ENCODE measurements around the gene ST3GAL2. TPM values are rescaled to one million over a fixed set of nuclear protein-coding genes. Genes with fewer than 3 reads are reported as not detected.
"Not testable (repeated sequence)": the region's sequence is repeated elsewhere in the genome, so short reads cannot be mapped to it uniquely, and the experiment has no call there.

ST3GAL2 gene
- total and polyA plus RNA-seq, 9 donors = 6.2 to 49.7 (median 23.4) TPM

GRCh38 chr16:70342016-70342415 is 96.9 kb downstream of the ST3GAL2 start:
- peaks cover 5% of the 10 kb centered on the region for H3K4me1 ChIP-seq (ENCODE audit: insufficient read depth)
- TF ChIP-seq EP300 (IDR thresholded peaks at IDR 0.05) (no peak), POLR2A (IDR thresholded peaks at IDR 0.05) (no peak)
- TF ChIP-seq, protein P1, sequence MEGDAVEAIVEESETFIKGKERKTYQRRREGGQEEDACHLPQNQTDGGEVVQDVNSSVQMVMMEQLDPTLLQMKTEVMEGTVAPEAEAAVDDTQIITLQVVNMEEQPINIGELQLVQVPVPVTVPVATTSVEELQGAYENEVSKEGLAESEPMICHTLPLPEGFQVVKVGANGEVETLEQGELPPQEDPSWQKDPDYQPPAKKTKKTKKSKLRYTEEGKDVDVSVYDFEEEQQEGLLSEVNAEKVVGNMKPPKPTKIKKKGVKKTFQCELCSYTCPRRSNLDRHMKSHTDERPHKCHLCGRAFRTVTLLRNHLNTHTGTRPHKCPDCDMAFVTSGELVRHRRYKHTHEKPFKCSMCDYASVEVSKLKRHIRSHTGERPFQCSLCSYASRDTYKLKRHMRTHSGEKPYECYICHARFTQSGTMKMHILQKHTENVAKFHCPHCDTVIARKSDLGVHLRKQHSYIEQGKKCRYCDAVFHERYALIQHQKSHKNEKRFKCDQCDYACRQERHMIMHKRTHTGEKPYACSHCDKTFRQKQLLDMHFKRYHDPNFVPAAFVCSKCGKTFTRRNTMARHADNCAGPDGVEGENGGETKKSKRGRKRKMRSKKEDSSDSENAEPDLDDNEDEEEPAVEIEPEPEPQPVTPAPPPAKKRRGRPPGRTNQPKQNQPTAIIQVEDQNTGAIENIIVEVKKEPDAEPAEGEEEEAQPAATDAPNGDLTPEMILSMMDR (IDR thresholded peaks at IDR 0.05) = no peak
- intact Hi-C loops (cut with DNase I) = loop anchor here in 2 of 4 donors (10.0 kb wide), 2 partner anchors 47 to 303 kb away; partner anchors contain the start of genes DDX19B (in 2 of the 2) and IL34 (in 1 of the 2)
- H3K27me3 ChIP-seq = no peaks in the 10 kb centered on the region
- H3K27ac ChIP-seq = no peak overlapping the region
- no peaks in the 10 kb centered on the region for H3K9me3 ChIP-seq
- no peak overlapping the region for H3K4me3 ChIP-seq
- H3K36me3 ChIP-seq = no peaks in the 10 kb centered on the region
- WGBS, 3 donors = 53 to 70% (median 64%) methylated on average over 3 of the region's 3 CpGs
- DNase-seq = no peak

DNA sequence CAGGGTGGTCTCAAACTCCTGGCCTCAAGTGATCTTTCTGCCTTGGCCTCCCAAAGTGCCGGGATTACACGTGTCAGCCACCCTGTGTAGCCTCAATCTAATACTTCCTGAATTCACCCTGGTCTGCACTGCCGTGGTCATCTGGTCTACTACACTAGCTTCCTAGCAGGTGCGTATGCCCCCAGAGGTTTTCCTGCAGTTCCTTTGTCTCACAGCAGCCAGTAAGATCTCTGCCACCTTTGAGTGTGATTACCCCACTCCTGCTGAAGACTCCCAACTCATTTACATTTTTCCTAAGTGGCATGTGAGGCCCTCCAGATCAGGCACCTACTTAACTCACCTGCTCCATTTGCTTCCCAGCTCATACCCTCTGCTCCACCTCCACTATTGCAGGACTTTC is 97.3 kb downstream of the ST3GAL2 start:
- no peak overlapping the region for H3K4me3 ChIP-seq
- H3K27me3 ChIP-seq = no peaks in the 10 kb centered on the region
- peaks cover 5% of the 10 kb centered on the region for H3K4me1 ChIP-seq (ENCODE audit: insufficient read depth)
- no peak overlapping the region for H3K27ac ChIP-seq
- TF ChIP-seq EP300 (IDR thresholded peaks at IDR 0.05) = no peak
- TF ChIP-seq POLR2A (IDR thresholded peaks at IDR 0.05) = no peak
- TF ChIP-seq, protein P1 (IDR thresholded peaks at IDR 0.05) = no peak
- 76 to 84% (median 79%) methylated on average over 4 of the region's 4 CpGs for WGBS, 3 donors
- H3K9me3 ChIP-seq = no peaks in the 10 kb centered on the region
- intact Hi-C loops (cut with DNase I) = loop anchor here in 2 of 4 donors (10.0 kb wide), 2 partner anchors 47 to 303 kb away; partner anchors contain the start of genes DDX19B (in 2 of the 2) and IL34 (in 1 of the 2)
- DNase-seq = no peak
- no peaks in the 10 kb centered on the region for H3K36me3 ChIP-seq

GRCh38 chr16:70337814-70338213 is 101.1 kb downstream of the ST3GAL2 start:
- intact Hi-C loops (cut with DNase I) = no loop called here
- no peak overlapping the region for H3K4me3 ChIP-seq
- no peaks in the 10 kb centered on the region for H3K36me3 ChIP-seq
- WGBS, 3 donors = 94 to 95% (median 95%) methylated on average over 5 of the region's 5 CpGs
- H3K27me3 ChIP-seq = no peaks in the 10 kb centered on the region
- DNase-seq = no peak
- H3K4me1 ChIP-seq (ENCODE audit: insufficient read depth) = no peaks in the 10 kb centered on the region
- H3K27ac ChIP-seq = no peak overlapping the region
- H3K9me3 ChIP-seq = no peaks in the 10 kb centered on the region
- TF ChIP-seq EP300 (IDR thresholded peaks at IDR 0.05) = no peak
- no peak for TF ChIP-seq POLR2A (IDR thresholded peaks at IDR 0.05)
- TF ChIP-seq, protein P1 (IDR thresholded peaks at IDR 0.05) = no peak

- DNase-seq; H3K9me3 ChIP-seq; H3K27ac ChIP-seq; H3K4me1 ChIP-seq (ENCODE audit: insufficient read depth); H3K36me3 ChIP-seq; H3K27me3 ChIP-seq; H3K4me3 ChIP-seq; intact Hi-C loops (cut with DNase I): not testable (repeated sequence)
- WGBS, 3 donors = 74 to 88% (median 87%) methylated on average over 5 to 12 of the region's 12 CpGs
These were observed 106.2 kb downstream of the ST3GAL2 start for GRCh38 chr16:70332728-70333127.

GRCh38 chr16:70331588-70332358 is 107.1 kb downstream of the ST3GAL2 start:
- Histone ChIP-seq H3K4me3 (no peak overlapping the region), H3K4me1 (ENCODE audit: insufficient read depth) (no peaks in the 10 kb centered on the region), H3K36me3 (no peaks in the 10 kb centered on the region), H3K27me3 (no peaks in the 10 kb centered on the region), H3K27ac (no peak overlapping the region), H3K9me3 (no peaks in the 10 kb centered on the region)
- intact Hi-C loops (cut with DNase I) = no loop called here
- peak in 1 of 5 donors; percentile 25 for DNase-seq
- TF ChIP-seq, protein P1 (IDR thresholded peaks at IDR 0.05) = peak in 1 of 3 donors; percentile 21
- TF ChIP-seq EP300 (IDR thresholded peaks at IDR 0.05) = no peak
- 41 to 51% (median 51%) methylated on average over 9 of the region's 9 CpGs for WGBS, 3 donors

All from ovary (tissue), 9 donors.